ENCODE data around the gene CBR1. TPM values are rescaled to one million over a fixed set of nuclear protein-coding genes. Genes with fewer than 3 reads are reported as not detected.
A peak's percentile ranks its signal among the peaks of the same experiment; 100 is the strongest.

CBR1 gene
- total and polyA plus RNA-seq, 9 of the 15 experiments (the other 6 are each of a cell fraction or from before 2014, with no cell fraction given) = 2.5 to 33.8 (median 15.1) TPM

- TF ChIP-seq USF2 (CRISPR knock-in tag; IDR thresholded peaks at IDR 0.05) (no peak), HINFP (tag; conservative IDR thresholded peaks at IDR 0.05; ENCODE audit: low read depth) (no peak), RBBP5 (IDR thresholded peaks at IDR 0.05; ENCODE audit: borderline replicate concordance, insufficient read depth, low read length, poor library complexity, severe bottlenecking) (no peak), GTF2E2 (tag; IDR thresholded peaks at IDR 0.05) (no peak), SOX6 (IDR thresholded peaks at IDR 0.05) (no peak), PCBP1 (IDR thresholded peaks at IDR 0.05; ENCODE audit: low read depth, low read length, poor library complexity, severe bottlenecking) (no peak), ZBTB40 (IDR thresholded peaks at IDR 0.05) (no peak), ZBTB40 (CRISPR knock-in tag; IDR thresholded peaks at IDR 0.05) (no peak), VEZF1 (CRISPR knock-in tag; IDR thresholded peaks at IDR 0.05) (no peak), CC2D1A (IDR thresholded peaks at IDR 0.05) (peak; percentile 66; the same call in 1 of the 2 replicates), NCOA6 (IDR thresholded peaks at IDR 0.05) (no peak), SPI1 (IDR thresholded peaks at IDR 0.05; ENCODE audit: borderline replicate concordance, low read depth, low read length) (no peak)
Observed at GRCh38 chr21:36079671-36080070, 9.8 kb downstream of the CBR1 start (continued).

Data from K562 (cell line).